LNCAP (cell line): ENCODE data around the gene ACTN3.

Source experiments
- TF ChIP-seq, protein P1 (sequence below): fragments of 450-650 bp; IDR thresholded peaks from 2 replicates; pipeline ENCODE4 v1.5.1; 2017; ENCODE audit warnings: mild to moderate bottlenecking

ACTN3 gene

DNA sequence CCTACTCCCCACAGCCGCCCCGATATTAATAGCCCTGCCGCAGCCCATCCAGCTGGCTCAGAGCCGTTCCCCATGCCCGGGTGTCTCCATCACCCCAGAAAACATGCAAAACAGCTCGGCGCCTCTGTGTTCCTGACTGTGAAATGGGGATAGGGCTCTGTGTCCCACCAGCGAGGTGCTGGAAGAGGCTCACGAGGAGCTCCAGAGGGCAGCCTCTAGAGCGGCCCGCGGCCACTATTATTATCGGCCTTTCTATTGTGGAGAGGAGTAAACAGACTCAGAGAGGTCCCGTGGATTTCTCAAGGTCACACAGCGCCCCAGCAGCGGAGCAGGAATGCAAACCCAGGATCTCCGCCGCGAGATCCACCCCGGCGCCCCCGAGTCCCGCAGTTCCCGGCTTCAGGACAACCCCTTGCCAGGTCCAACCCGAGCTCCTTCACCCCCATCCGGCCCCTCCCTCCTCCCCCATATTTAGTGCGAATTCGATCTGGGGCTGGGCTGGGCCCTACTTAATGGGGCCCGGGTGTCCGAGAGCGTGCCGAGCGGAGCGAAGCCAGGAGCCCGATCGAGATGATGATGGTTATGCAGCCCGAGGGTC lies at the start of gene ACTN3:
ACTN3 (plus strand) TSS at position 536 of the 598 bp plus-strand sequence; CDS start at position 571, 35 bp downstream.
- TF ChIP-seq, protein P1, sequence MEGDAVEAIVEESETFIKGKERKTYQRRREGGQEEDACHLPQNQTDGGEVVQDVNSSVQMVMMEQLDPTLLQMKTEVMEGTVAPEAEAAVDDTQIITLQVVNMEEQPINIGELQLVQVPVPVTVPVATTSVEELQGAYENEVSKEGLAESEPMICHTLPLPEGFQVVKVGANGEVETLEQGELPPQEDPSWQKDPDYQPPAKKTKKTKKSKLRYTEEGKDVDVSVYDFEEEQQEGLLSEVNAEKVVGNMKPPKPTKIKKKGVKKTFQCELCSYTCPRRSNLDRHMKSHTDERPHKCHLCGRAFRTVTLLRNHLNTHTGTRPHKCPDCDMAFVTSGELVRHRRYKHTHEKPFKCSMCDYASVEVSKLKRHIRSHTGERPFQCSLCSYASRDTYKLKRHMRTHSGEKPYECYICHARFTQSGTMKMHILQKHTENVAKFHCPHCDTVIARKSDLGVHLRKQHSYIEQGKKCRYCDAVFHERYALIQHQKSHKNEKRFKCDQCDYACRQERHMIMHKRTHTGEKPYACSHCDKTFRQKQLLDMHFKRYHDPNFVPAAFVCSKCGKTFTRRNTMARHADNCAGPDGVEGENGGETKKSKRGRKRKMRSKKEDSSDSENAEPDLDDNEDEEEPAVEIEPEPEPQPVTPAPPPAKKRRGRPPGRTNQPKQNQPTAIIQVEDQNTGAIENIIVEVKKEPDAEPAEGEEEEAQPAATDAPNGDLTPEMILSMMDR = no peak

DNA sequence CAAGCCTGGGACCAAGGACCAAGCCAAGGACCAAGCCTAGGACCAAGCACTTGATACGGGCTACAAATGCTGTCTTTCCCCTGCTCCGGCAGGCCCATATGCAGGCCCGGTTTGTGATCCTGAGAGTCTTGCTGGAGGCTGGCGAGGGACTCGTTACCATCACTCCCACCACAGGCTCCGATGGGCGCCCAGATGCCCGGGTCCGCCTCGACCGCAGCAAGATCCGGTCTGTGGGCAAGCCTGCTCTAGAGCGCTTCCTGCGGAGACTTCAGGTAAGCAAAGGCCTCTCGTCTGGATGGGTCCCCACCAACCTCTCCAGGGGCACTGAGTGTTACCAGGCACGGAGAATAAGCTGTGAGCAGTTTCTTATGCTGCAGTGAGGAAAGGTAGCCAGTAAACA lies 49.5 kb upstream of the ACTN3 start:
- TF ChIP-seq, protein P1 = no peak

DNA sequence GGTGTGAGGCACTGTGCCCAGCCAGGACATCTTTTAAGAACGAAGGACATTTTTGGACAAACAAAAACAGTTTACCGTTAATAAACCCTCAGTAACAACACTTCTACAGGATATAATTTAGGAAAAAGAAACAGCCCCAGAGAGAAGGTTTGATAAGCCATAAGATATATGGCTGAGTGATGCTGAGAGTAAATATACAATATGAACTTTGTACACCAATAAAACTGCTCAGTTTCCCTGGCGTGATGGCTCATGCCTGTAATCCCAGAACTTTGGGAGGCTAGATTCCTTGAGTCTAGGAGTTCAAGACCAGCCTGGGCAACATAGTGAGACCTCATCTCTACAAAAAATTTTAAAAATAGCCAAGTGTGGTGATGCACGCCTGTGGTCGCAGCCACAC lies 48.2 kb upstream of the ACTN3 start:
- TF ChIP-seq, protein P1 = no peak

DNA sequence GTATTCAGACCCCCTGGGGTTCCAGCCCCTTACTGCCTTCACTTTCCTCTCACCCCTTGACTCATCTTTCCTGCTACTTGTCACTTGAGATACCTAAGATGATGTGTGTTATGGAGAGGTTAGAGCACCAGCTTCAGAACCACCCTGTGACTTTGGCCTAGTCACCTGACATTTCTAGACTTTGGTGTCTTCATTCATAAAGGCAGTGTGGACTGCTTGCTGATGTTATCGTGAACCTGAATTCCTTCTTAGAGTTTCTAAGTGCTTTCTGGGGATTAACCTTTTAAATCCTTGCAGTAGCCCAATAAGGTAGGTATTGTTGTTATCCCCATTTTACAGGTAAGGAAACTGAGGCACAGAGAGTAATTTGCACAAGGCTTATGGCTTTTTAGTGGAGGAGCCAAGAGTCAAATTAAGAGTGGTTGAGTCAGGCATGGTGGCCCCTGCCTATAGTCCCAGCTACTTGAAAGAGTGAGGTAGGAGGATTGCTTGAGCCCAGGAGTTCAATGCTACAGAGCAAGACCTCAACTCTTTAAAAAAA lies 41.4 kb upstream of the ACTN3 start:
- TF ChIP-seq, protein P1 = no peak

DNA sequence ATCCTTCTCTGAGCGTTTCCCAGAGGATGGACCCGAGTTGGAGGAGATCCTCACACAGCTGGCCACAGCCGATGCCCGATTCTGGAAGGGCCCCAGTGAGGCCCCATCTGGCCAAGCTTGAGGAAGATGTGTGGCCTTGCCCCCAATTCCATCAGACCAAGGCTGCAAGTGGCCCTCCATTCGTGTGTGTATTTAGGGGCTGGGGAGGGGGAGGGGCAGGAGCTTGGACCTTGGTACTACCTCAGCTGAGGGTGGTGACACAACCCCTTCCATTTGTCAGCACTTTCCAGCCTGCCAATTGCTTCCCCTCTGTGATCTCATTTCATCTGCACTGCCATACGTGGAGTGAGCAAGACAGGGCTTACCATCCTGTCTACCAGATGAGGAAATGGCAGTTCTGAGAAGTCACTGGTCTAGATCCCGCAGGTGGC lies 37.6 kb upstream of the ACTN3 start:
- TF ChIP-seq, protein P1 = no peak

DNA sequence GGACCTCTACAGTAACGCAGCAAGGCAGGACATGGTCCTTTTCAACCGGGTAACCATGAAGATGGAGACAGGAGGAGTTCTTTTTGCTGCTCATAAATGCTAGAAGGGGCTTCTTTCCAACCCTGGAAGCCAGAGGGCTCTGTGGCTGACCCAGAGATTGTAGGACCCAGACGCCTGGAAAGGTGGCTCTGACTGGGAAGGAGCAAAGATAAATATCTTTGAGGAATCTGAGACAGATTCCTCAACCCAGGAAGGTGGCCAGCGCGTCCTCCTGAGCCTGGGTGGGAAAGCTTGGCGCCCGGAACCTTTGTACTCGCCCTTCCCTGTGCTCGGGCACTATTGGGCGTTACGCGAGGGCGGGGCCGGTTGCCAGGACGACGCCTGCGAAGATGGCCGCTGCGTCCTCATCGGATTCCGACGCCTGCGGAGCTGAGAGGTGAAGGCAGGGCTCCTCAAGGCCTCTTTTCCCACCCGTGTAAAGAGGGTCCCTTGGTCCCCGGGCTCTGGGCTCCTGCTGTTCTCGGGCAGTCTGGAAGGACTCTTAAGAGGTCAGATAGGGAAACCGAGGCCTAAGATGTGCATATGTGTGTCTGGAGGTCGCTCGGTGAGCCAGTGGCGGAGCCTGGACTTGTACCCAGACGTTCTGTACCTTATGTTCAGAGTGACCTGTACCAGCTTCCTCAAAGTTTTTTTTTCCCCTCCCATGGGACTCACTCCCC lies 36.3 kb upstream of the ACTN3 start, which contains the start of gene BBS1:
BBS1 (plus strand) TSS at position 365 of the 719 bp plus-strand sequence; CDS start at position 390, 25 bp downstream.
- TF ChIP-seq, protein P1 = no peak

DNA sequence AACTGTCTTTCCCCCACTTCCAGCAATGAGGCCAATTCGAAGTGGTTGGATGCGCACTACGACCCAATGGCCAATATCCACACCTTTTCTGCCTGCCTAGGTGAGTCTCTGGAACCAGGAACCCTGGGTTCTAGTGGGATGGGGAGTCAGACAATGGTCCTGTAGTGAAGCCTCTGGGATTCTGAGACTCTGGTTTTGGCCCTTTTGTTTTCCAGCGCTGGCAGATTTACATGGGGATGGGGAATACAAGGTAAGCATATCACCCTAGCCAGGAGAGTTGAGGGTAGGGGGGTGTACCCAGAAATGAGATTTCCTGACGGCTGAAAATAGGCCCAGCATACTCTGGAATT lies 35.7 kb upstream of the ACTN3 start:
- TF ChIP-seq, protein P1 = no peak
